Nasal cavity respiratory epithelium epithelial cell of viscerocranial mucosa (primary cell): ENCODE measurements around the gene ARHGEF17. TPM values are rescaled to one million over a fixed set of nuclear protein-coding genes. Genes with fewer than 3 reads are reported as not detected.

Source experiments
- total RNA-seq: library from RNA; depleted of rRNA; stranded (reverse); fragments of >200 nt; gene quantifications from 2 replicates; pipeline ENCODE4 v1.2.3, GENCODE V29; 2014

ARHGEF17 gene
- 3.8 and 13.0 TPM in 2 replicates for total RNA-seq

GRCh38 chr11:73308003-73308960, at the start of gene ARHGEF17:
ARHGEF17 (plus strand) TSS chr11:73308276; CDS start chr11:73308639, 363 bp downstream.

GRCh38 chr11:73271936-73272679, 36.0 kb upstream of the ARHGEF17 start, which contains the start of gene P2RY6:
P2RY6 (plus strand) TSS chr11:73272338; CDS start chr11:73296519, 24,181 bp downstream.

GRCh38 chr11:73376160-73376802, 68.2 kb downstream of the ARHGEF17 start, which contains the start of gene RELT:
RELT (plus strand) TSS chr11:73376399; CDS start chr11:73389137, 12,738 bp downstream.

Other genes starting within 250 kb of the ARHGEF17 start
- gene FCHSD2, start 166.0 kb upstream of the ARHGEF17 start, total RNA-seq: 7.9 and 14.4 TPM in 2 replicates
- 3.8 and 30.9 TPM in 2 replicates for gene P2RY2, start 90.0 kb upstream of the ARHGEF17 start, total RNA-seq
- 0.64 TPM in 1 of 2 replicates, not detected in the other for gene P2RY6, start 35.9 kb upstream of the ARHGEF17 start, total RNA-seq
- 4.1 and 4.4 TPM in 2 replicates for gene RELT, start 68.1 kb downstream of the ARHGEF17 start, total RNA-seq